ENCODE results near the gene NLGN3. TPM values are rescaled to one million over a fixed set of nuclear protein-coding genes. Genes with fewer than 3 reads are reported as not detected.

The NLGN3 gene
- total RNA-seq, 1 experiment from 2014 or later: 2.1 TPM

DNA sequence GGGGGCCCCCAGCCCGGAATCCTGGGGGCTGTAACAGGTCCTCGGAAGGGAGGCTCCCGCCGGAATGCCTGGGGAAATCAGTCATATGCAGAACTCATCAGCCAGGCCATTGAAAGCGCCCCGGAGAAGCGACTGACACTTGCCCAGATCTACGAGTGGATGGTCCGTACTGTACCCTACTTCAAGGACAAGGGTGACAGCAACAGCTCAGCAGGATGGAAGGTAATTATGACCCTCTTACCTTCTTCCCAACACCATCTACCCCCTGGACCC, 47.9 kb upstream of the NLGN3 start:
- H3K27me3 Mint-ChIP-seq (ENCODE audit: unreplicated experiment): no peaks in the 10 kb centered on the region
- no peak overlapping the region for H3K27ac Mint-ChIP-seq (ENCODE audit: unreplicated experiment)
- peak overlapping the region; percentile 92 for H3K4me3 Mint-ChIP-seq (ENCODE audit: low read depth, unreplicated experiment)
- H3K9me3 Mint-ChIP-seq (ENCODE audit: low read depth, unreplicated experiment): no peaks in the 10 kb centered on the region
- H3K4me1 Mint-ChIP-seq (ENCODE audit: low read depth, unreplicated experiment): no peaks in the 10 kb centered on the region
- no TSS peak for BruUV-seq (replicated peaks)
- intact Hi-C loops (cut with micrococcal nuclease; ENCODE audit: unreplicated experiment): loop anchor here (5.0 kb wide), 1 partner anchor 81 kb away; no protein-coding TSS in a partner anchor
- CTCF ChIA-PET: no interaction called here
- peaks cover 20% of the 10 kb centered on the region for H3K36me3 Mint-ChIP-seq (ENCODE audit: insufficient read depth, unreplicated experiment)
- no peak for DNase-seq
- TF ChIP-seq, protein P1, sequence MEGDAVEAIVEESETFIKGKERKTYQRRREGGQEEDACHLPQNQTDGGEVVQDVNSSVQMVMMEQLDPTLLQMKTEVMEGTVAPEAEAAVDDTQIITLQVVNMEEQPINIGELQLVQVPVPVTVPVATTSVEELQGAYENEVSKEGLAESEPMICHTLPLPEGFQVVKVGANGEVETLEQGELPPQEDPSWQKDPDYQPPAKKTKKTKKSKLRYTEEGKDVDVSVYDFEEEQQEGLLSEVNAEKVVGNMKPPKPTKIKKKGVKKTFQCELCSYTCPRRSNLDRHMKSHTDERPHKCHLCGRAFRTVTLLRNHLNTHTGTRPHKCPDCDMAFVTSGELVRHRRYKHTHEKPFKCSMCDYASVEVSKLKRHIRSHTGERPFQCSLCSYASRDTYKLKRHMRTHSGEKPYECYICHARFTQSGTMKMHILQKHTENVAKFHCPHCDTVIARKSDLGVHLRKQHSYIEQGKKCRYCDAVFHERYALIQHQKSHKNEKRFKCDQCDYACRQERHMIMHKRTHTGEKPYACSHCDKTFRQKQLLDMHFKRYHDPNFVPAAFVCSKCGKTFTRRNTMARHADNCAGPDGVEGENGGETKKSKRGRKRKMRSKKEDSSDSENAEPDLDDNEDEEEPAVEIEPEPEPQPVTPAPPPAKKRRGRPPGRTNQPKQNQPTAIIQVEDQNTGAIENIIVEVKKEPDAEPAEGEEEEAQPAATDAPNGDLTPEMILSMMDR (IDR thresholded peaks at IDR 0.05; ENCODE audit: unreplicated experiment): no peak

DNA sequence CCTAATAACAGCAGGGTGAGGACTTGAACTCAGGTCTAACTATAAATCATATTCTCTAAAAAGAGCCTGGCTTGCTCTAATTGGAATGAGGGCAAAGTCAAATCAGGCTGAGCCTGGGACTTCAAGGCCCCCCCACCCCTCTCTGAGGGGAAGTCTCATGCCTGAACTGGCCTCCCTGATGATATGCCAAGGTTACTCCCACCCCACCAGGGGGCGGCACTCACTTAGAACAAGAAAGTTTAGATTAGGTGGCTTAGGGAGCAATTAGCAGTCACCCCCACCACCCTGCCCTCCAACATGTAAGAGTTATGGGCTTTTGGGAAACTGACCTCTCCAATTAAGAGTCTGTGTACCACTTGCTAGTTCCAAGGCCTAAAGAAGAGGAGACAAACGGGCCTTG, 46.3 kb upstream of the NLGN3 start:
- Mint-ChIP-seq H3K4me3 (ENCODE audit: low read depth, unreplicated experiment) (no peak overlapping the region), H3K9me3 (ENCODE audit: low read depth, unreplicated experiment) (no peaks in the 10 kb centered on the region), H3K27ac (ENCODE audit: unreplicated experiment) (no peak overlapping the region), H3K27me3 (ENCODE audit: unreplicated experiment) (no peaks in the 10 kb centered on the region), H3K36me3 (ENCODE audit: insufficient read depth, unreplicated experiment) (peaks cover 20% of the 10 kb centered on the region), H3K4me1 (ENCODE audit: low read depth, unreplicated experiment) (no peaks in the 10 kb centered on the region)
- peak; percentile 59 for DNase-seq
- no TSS peak for BruUV-seq (replicated peaks)
- intact Hi-C loops (cut with micrococcal nuclease; ENCODE audit: unreplicated experiment): loop anchor here (5.0 kb wide), 1 partner anchor 79 kb away; no protein-coding TSS in a partner anchor
- TF ChIP-seq, protein P1 (IDR thresholded peaks at IDR 0.05; ENCODE audit: unreplicated experiment): peak; percentile 51
- CTCF ChIA-PET: no interaction called here

DNA sequence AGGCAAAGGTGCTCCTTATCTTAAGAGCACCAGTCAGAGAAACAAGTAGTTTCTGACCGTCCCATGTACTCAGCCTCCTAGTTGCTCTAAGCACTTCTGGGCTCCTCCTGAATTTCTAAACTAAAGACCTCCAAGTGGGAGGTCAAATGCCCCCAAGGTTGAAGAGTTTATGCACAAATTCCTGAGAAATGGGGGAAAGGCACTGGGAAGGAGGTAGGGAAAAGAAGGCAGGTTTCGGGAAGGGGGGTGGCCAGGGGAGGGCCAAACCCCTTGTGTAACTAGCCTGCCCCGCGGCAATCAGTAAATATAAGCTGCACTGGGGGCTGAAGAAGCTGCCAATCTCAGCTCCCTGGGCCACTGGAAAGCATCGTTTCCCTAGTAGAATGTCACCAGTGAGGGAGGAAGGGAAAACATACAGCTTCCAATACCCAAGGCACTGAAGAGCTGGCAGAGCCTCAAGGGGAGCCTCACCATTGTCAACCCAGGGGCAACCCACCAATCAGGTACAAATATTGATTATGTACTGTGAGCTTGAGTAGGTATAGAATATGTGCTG, 45.6 kb upstream of the NLGN3 start:
- Mint-ChIP-seq H3K27me3 (ENCODE audit: unreplicated experiment) (no peaks in the 10 kb centered on the region), H3K4me3 (ENCODE audit: low read depth, unreplicated experiment) (no peak overlapping the region), H3K27ac (ENCODE audit: unreplicated experiment) (no peak overlapping the region), H3K4me1 (ENCODE audit: low read depth, unreplicated experiment) (peaks cover 5% of the 10 kb centered on the region), H3K36me3 (ENCODE audit: insufficient read depth, unreplicated experiment) (peaks cover 20% of the 10 kb centered on the region), H3K9me3 (ENCODE audit: low read depth, unreplicated experiment) (no peaks in the 10 kb centered on the region)
- CTCF ChIA-PET: no interaction called here
- intact Hi-C loops (cut with micrococcal nuclease; ENCODE audit: unreplicated experiment): loop anchor here (5.0 kb wide), 1 partner anchor 78 kb away; no protein-coding TSS in a partner anchor
- BruUV-seq (replicated peaks): no TSS peak
- no peak for DNase-seq
- TF ChIP-seq, protein P1 (IDR thresholded peaks at IDR 0.05; ENCODE audit: unreplicated experiment): no peak

DNA sequence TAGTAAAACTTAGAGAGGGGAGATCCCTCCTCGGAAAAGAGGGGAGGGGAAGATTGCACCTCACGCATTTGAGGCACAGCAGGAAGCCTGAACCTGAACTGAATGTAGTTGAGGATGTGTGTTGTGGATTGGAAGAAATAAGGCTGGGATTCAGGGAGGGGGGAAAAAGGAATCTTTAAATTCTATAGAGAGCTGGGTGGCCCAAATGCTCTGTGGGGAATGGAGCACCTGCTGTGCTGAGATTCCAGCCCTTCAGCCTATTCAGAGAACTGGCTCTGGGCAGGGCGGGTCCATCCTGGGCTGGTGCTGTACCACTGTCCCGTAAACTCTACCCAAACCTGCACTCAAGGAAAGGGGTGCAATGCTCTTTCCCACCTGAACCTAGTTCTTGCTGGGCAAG, 44.9 kb upstream of the NLGN3 start:
- CTCF ChIA-PET: interaction anchor here (0.6 kb wide), 1 partner anchor 434 kb away, joined by 3 read pairs; no protein-coding TSS in a partner anchor
- Mint-ChIP-seq H3K4me3 (ENCODE audit: low read depth, unreplicated experiment) (no peak overlapping the region), H3K27me3 (ENCODE audit: unreplicated experiment) (no peaks in the 10 kb centered on the region), H3K27ac (ENCODE audit: unreplicated experiment) (no peak overlapping the region), H3K9me3 (ENCODE audit: low read depth, unreplicated experiment) (no peaks in the 10 kb centered on the region), H3K36me3 (ENCODE audit: insufficient read depth, unreplicated experiment) (peaks cover 19% of the 10 kb centered on the region), H3K4me1 (ENCODE audit: low read depth, unreplicated experiment) (peaks cover 12% of the 10 kb centered on the region)
- intact Hi-C loops (cut with micrococcal nuclease; ENCODE audit: unreplicated experiment): loop anchor here (5.0 kb wide), 1 partner anchor 78 kb away; no protein-coding TSS in a partner anchor
- DNase-seq: no peak
- TF ChIP-seq, protein P1 (IDR thresholded peaks at IDR 0.05; ENCODE audit: unreplicated experiment): no peak
- no TSS peak for BruUV-seq (replicated peaks)
